GM21619 (cell line): ENCODE measurements around the gene EPHA5.

Experiments used
- ATAC-seq: cut with Tn5 transposase; IDR thresholded peaks from one replicate; pipeline ENCODE4 v1.9.1; 2021; ENCODE audit not compliant: unreplicated experiment

EPHA5 gene

GRCh38 chr4:65670331-65671031 lies at the start of gene EPHA5:
EPHA5 (minus strand) TSS chr4:65670489; CDS start chr4:65669742, 747 bp downstream.
- no peak for ATAC-seq

- no peak for ATAC-seq
Observed at GRCh38 chr4:65719635-65720034, 49.3 kb upstream of the EPHA5 start.

- no peak for ATAC-seq
Observed at GRCh38 chr4:65698631-65699030, 28.3 kb upstream of the EPHA5 start.

GRCh38 chr4:65696436-65696835 lies 26.1 kb upstream of the EPHA5 start:
- ATAC-seq = no peak

- no peak for ATAC-seq
Observed at GRCh38 chr4:65671372-65671771, 1.1 kb upstream of the EPHA5 start.

GRCh38 chr4:65670020-65670330 lies 314 bp downstream of the EPHA5 start:
- no peak for ATAC-seq

- no peak for ATAC-seq
Observed at GRCh38 chr4:65669111-65670019, 924 bp downstream of the EPHA5 start.

GRCh38 chr4:65668201-65669089 lies 1.8 kb downstream of the EPHA5 start:
- ATAC-seq = no peak

- no peak for ATAC-seq
Observed at GRCh38 chr4:65667506-65668041, 2.7 kb downstream of the EPHA5 start.

GRCh38 chr4:65665771-65666523 lies 4.3 kb downstream of the EPHA5 start:
- no peak for ATAC-seq

- ATAC-seq = no peak
Observed at GRCh38 chr4:65661471-65661870, 8.8 kb downstream of the EPHA5 start.

- ATAC-seq = no peak
Observed at GRCh38 chr4:65658117-65658516, 12.2 kb downstream of the EPHA5 start.

- no peak for ATAC-seq
Observed at GRCh38 chr4:65656008-65656407, 14.3 kb downstream of the EPHA5 start.

- ATAC-seq = no peak
Observed at GRCh38 chr4:65654976-65655375, 15.3 kb downstream of the EPHA5 start.

GRCh38 chr4:65653740-65654361 lies 16.4 kb downstream of the EPHA5 start:
- no peak for ATAC-seq

- ATAC-seq = no peak
Observed at GRCh38 chr4:65651751-65652150, 18.5 kb downstream of the EPHA5 start.

GRCh38 chr4:65651031-65651430 lies 19.3 kb downstream of the EPHA5 start:
- ATAC-seq = no peak

- no peak for ATAC-seq
Observed at GRCh38 chr4:65646136-65646535, 24.2 kb downstream of the EPHA5 start.

GRCh38 chr4:65645185-65645584 lies 25.1 kb downstream of the EPHA5 start:
- ATAC-seq = no peak
